ENCODE measurements around the gene DKKL1. TPM values are rescaled to one million over a fixed set of nuclear protein-coding genes. Genes with fewer than 3 reads are reported as not detected.
A peak's percentile ranks its signal among the peaks of the same experiment; 100 is the strongest.

Gene DKKL1
- polyA plus RNA-seq, 3 donors from 2014 or later = not detected

DNA sequence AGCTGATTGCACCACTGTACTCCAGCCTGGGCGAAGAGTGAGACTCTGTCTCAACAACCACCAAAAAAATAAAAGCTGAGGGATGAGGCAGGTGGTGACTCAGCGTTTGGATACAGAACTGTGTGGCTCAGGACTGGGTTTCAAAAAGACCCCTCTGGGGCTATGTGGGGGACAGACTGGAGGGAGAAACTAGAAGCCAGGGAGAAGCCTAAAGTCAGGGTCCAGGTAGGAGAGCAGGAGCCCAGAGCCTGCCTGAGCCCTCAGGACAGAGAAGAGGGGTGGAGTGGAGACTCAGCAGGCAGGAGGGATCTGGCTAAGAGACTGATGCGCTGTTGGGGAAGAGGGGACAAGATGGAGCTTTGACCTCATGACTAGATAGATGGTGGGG is 30.3 kb upstream of the DKKL1 start:
- Mint-ChIP-seq H3K27ac (peak overlapping the region; percentile 91 to 99 (median 96)), H3K4me3 (peak overlapping the region; percentile 86 to 100 (median 97)), H3K4me1 (peaks cover 71 to 87% of the 10 kb centered on the region in 2 donors), H3K36me3 (peaks cover 11 to 38% (median 20%) of the 10 kb centered on the region in 3 donors), H3K9me3 (no peaks in the 10 kb centered on the region), H3K27me3 (ENCODE audit: low read depth in 3 of 3) (peaks cover 3 to 8% (median 5%) of the 10 kb centered on the region in 3 donors)
- no peak for DNase-seq

DNA sequence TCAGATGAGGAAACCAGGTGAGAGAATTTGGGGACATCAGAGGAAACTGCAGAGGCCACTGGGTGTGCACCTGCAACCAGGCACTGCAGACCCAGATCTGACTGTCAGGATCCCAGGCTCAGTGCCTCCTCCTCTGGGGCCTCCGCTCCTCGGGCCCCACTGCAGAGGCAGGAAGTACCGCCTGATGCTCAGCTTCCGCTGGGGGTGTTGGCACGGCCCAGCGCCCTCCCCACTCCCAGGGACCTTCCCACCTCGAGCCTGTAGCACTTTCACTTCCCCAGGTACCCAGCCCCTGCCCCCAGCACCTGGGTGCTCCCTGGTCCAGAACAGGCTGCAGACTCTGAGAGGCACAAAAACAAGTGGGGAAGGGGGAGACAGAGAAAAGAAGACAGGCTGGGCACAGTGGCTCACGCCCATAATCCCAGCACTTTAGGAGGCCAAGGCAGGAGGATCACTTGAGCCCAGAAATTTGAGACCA is 29.8 kb upstream of the DKKL1 start:
- Mint-ChIP-seq H3K27ac (peak overlapping the region; percentile 91 to 99 (median 96)), H3K4me3 (peak overlapping the region; percentile 86 to 100 (median 97)), H3K36me3 (peaks cover 11 to 36% (median 16%) of the 10 kb centered on the region in 3 donors), H3K27me3 (ENCODE audit: low read depth in 3 of 3) (peaks cover 3 to 8% (median 5%) of the 10 kb centered on the region in 3 donors), H3K9me3 (no peaks in the 10 kb centered on the region), H3K4me1 (peaks cover 76 to 87% of the 10 kb centered on the region in 2 donors)
- DNase-seq = peak; percentile 49 to 59 (median 55)

DNA sequence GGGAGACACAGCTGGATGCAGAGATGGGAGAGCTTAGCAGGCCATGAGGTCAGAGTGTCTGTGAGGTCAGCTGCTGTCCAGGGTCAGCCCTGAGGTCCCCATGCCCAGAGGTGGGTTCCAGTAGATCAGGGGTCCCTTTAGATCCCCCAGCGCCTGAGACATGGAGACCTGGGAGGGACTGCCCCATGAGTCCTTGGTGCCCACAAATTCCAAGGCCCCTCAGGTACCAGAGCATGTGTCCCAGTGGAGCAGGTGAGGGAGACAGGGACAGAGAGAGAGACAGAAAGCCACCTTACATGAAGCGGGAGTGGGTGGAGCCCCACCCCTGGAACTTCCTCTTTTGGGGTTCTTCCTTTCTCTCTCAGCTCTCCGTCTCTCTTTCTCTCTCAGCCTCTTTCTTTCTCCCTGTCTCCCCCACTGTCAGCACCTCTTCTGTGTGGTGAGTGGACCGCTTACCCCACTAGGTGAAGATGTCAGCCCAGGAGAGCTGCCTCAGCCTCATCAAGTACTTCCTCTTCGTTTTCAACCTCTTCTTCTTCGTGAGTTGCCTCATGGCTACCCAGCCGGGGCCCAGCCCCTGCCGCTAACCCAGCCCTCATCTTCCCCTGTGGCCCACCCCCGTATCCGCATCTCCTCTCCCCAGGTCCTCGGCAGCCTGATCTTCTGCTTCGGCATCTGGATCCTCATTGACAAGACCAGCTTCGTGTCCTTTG is 28.4 kb upstream of the DKKL1 start, which contains the start of gene CD37:
TSS of gene CD37 (plus strand) at position 336 of the 713 bp plus-strand sequence. CDS start at position 471, 135 bp downstream.
- peaks cover 82 to 92% of the 10 kb centered on the region in 2 donors for H3K4me1 Mint-ChIP-seq
- peaks cover 6 to 31% (median 16%) of the 10 kb centered on the region in 3 donors for H3K36me3 Mint-ChIP-seq
- peak within 1 kb of the TSS; percentile 97 to 100 (median 100) for H3K4me3 Mint-ChIP-seq
- peak within 1 kb of the TSS; percentile 91 to 100 (median 99) for H3K27ac Mint-ChIP-seq
- H3K9me3 Mint-ChIP-seq = no peaks in the 10 kb centered on the region
- H3K27me3 Mint-ChIP-seq (ENCODE audit: low read depth in 3 of 3) = peaks cover 3 to 10% (median 5%) of the 10 kb centered on the region in 3 donors
- DNase-seq = peak; percentile 54 to 56 (median 55)

DNA sequence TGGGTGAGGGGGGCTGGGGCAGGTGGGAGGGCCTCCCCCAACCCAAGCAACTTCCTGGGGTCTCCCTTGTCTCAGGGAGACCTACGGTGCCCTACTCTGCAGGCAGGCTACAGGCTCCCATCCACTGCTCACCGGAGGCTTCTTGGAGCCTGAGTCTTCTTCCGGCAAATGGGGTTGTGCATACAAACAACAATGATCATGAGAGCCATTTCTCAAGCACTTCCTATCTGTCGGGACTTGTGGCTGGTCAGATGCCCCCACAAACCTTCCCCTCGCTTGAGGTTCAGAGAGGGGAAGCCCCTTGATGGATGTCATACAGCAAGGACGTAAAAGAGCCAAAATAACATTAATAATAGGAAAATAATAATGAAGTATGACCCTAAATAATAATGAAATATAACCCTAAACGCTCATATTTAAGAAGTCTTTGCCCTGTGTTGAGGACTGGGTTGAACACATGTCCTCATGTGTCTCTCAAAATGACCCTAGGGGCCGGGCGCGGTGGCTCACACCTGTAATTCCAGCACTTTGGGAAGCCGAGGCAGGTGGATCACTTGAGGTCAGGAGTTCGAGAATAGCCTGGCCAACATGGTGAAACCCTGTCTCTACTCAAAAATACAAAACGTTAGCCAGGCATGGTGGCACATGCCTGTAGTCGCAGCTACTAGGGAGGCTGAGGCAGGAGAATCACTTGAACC is 27.7 kb upstream of the DKKL1 start:
- peaks cover 4 to 33% (median 17%) of the 10 kb centered on the region in 3 donors for H3K36me3 Mint-ChIP-seq

DNA sequence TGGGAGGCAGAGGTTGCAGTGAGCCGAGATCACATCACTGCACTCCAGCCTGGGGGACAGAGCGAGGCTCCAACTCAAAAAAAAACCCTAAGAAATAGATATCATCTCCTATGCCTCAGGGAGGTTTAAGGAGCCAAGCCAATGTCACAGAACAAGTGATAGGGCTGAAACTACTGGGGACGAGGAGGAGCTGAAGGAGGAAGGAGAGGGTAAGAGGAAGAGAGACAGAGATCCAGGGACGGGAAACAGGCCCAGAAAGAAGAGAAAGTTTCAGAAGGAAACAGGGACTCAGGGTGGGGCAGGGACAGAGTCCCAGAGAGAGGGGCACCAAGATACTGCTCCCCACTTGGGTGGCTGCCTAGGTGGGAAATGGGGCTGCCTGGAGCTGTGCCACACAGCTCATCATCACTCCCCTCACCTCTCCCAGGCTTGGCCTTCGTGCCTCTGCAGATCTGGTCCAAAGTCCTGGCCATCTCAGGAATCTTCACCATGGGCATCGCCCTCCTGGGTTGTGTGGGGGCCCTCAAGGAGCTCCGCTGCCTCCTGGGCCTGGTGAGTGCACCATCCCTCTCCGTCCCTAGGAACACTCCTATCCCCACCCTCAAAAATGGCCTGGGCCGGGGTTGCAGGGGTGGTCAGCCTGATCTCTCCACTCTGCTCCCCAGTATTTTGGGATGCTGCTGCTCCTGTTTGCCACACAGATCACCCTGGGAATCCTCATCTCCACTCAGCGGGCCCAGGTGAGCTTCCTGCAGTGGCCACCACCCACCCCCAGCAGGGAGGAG is 27.0 kb upstream of the DKKL1 start:
- H3K27ac Mint-ChIP-seq = peak overlapping the region; percentile 71 to 100 (median 98)
- DNase-seq = no peak
- no peaks in the 10 kb centered on the region for H3K9me3 Mint-ChIP-seq

More for the DNA sequence above, 27.7 kb upstream of the DKKL1 start:
- Mint-ChIP-seq H3K9me3 (no peaks in the 10 kb centered on the region), H3K27ac (peak overlapping the region; percentile 91 to 100 (median 99)), H3K4me1 (peaks cover 87 to 95% of the 10 kb centered on the region in 2 donors), H3K4me3 (peak overlapping the region; percentile 97 to 100 (median 100)), H3K27me3 (ENCODE audit: low read depth in 3 of 3) (peaks cover 3 to 13% (median 8%) of the 10 kb centered on the region in 3 donors)
- peak; percentile 35 to 47 (median 45) for DNase-seq

DNA sequence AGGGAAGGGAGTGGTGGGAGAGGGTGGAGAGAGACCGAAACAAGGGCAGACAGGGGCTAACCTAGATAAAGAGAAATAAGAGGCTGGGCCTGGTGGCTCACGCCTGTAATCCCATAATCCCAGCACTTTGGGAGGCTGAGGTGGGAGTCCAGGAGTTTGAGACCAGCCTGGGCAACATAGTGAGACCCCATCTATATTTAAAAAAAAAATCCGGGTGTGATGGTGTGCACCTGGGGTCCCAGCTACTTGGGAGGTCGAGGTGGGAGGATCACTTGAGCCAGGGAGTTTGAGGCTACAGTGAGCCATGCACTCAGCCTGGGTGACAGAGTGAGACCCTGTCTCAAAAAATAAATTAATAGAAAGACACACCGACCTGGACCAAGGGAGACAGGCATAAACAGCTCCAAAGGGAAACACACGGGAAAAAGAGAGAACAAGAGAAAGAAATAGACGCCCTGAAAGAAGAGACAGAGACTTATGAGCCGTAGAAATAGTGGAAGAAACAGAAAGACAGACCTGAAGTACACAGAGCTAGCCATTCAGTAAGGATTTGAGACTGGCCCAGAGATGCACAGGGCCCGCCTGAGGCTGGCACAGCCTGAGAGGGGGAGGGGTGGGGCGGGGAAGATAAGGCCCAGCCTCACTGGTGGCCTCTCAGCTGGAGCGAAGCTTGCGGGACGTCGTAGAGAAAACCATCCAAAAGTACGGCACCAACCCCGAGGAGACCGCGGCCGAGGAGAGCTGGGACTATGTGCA is 26.2 kb upstream of the DKKL1 start:
- Mint-ChIP-seq H3K36me3 (peaks cover 4 to 24% (median 12%) of the 10 kb centered on the region in 3 donors), H3K27me3 (ENCODE audit: low read depth in 3 of 3) (peaks cover 3 to 13% (median 8%) of the 10 kb centered on the region in 3 donors), H3K4me3 (peak overlapping the region; percentile 50 to 100 (median 98)), H3K4me1 (peaks cover 83 to 86% of the 10 kb centered on the region in 2 donors), H3K9me3 (no peaks in the 10 kb centered on the region), H3K27ac (peak overlapping the region; percentile 68 to 99 (median 92))
- no peak for DNase-seq

More for the DNA sequence above, 27.0 kb upstream of the DKKL1 start:
- peaks cover 4 to 28% (median 13%) of the 10 kb centered on the region in 3 donors for H3K36me3 Mint-ChIP-seq
- H3K27me3 Mint-ChIP-seq (ENCODE audit: low read depth in 3 of 3) = peaks cover 3 to 13% (median 8%) of the 10 kb centered on the region in 3 donors
- peak overlapping the region; percentile 97 to 100 (median 100) for H3K4me3 Mint-ChIP-seq
- H3K4me1 Mint-ChIP-seq = peaks cover 90 to 91% of the 10 kb centered on the region in 2 donors

DNA sequence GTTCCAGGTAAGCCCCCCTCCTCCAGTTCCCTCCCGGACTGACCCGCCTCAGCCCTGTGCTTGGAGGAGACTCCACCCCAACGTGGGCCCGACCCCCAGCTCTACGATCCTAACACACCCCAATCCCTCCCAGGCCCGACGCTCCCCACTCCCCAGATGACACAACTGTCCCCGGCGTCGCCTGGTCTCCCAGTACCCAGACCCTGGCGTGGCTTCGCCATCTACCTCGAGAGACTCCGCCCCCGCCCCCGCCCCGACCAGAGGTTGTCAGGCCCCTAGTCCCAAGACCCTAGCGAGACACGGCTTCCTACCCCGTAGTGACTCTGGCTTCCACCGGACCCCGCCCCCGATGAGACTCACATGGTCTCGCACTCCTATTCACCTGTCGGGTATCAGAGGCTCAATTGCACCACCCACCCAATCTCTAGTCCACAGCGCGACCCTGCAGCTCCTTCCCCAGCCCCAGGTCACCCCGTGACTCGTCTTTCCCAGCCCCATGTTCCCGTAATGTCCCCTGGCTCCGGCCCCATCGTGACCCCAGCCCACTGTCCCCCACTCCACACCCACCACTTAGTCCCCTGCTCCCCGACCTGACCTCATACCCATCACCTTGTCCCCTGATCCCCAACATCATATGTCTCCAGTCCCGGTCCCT is 25.5 kb upstream of the DKKL1 start:
- H3K4me3 Mint-ChIP-seq = peak overlapping the region in 3 of 5 donors; percentile 20 to 35 (median 21)
- peaks cover 3 to 13% (median 8%) of the 10 kb centered on the region in 3 donors for H3K27me3 Mint-ChIP-seq (ENCODE audit: low read depth in 3 of 3)
- H3K27ac Mint-ChIP-seq = peak overlapping the region in 4 of 6 donors; percentile 35 to 71 (median 60)
- no peak for DNase-seq
- H3K9me3 Mint-ChIP-seq = no peaks in the 10 kb centered on the region
- peaks cover 83 to 86% of the 10 kb centered on the region in 2 donors for H3K4me1 Mint-ChIP-seq
- peaks cover 4 to 24% (median 17%) of the 10 kb centered on the region in 3 donors for H3K36me3 Mint-ChIP-seq

DNA sequence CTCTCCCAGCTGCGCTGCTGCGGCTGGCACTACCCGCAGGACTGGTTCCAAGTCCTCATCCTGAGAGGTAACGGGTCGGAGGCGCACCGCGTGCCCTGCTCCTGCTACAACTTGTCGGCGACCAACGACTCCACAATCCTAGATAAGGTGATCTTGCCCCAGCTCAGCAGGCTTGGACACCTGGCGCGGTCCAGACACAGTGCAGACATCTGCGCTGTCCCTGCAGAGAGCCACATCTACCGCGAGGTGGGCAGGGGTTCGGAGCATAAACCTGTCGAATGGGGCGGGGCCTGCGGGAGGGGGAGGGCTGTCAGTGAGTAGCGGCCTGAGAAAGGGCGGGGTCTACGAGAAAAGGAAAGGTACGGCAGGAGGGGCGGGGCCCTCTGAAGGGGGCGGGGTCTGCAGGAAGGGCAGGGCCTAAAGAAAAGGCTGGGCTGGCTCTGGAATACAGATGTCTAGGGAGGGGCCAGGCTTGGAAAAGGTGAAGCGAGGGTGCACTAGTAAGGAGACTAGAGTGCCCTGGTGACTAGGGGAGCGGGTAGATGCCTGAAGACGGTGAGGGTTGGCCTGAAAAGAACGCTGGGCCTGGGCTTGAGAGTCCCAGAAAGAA is 24.9 kb upstream of the DKKL1 start:
- Mint-ChIP-seq H3K36me3 (peaks cover 4 to 24% (median 17%) of the 10 kb centered on the region in 3 donors), H3K27ac (peak overlapping the region in 3 of 6 donors; percentile 16 to 71 (median 45)), H3K27me3 (ENCODE audit: low read depth in 3 of 3) (peaks cover 3 to 13% (median 8%) of the 10 kb centered on the region in 3 donors), H3K4me1 (peaks cover 77 to 83% of the 10 kb centered on the region in 2 donors), H3K9me3 (no peaks in the 10 kb centered on the region), H3K4me3 (peak overlapping the region in 2 of 5 donors; percentile 6 to 21)
- DNase-seq = no peak

DNA sequence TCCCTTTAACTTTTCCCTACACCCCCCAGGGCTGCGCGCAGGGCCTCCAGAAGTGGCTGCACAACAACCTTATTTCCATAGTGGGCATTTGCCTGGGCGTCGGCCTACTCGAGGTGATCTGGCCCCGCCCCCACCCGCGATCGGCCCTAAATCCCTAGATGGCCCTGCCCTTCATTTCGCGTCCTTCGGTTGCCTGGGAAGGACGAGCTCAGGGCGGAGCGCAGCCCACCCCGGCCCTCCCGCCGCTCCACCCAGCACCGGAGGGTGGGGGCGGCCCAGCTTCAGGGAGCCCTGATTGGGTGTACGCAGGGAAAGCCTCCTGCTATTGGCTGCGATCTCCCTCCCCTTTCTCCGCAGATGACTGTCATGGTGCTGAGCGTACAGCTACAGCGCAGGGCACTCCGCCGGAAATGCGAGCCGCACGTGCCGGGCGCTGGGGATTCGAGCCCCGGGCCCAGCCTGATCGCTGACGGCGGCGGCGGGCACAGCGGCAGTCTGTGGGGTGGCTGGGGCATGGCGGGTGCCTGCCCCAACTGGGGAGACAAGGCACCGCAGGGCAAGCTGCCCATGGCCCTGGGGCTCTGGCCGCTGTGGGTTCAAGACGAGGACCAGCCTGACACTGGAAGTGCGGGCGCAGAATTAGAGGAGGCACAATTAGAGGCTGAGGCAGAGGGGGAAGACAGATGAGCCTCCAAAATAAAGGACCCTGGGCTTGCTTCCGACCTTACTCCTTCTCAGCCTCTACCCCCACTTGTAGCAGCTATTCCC is 24.2 kb upstream of the DKKL1 start:
- Mint-ChIP-seq H3K4me1 (peaks cover 73 to 82% of the 10 kb centered on the region in 2 donors), H3K27ac (peak overlapping the region; percentile 70 to 98 (median 90)), H3K4me3 (peak overlapping the region in 4 of 5 donors; percentile 49 to 81 (median 62)), H3K9me3 (no peaks in the 10 kb centered on the region), H3K36me3 (peaks cover 4 to 24% (median 17%) of the 10 kb centered on the region in 3 donors), H3K27me3 (ENCODE audit: low read depth in 3 of 3) (peaks cover 3 to 8% (median 7%) of the 10 kb centered on the region in 3 donors)
- no peak for DNase-seq

DNA sequence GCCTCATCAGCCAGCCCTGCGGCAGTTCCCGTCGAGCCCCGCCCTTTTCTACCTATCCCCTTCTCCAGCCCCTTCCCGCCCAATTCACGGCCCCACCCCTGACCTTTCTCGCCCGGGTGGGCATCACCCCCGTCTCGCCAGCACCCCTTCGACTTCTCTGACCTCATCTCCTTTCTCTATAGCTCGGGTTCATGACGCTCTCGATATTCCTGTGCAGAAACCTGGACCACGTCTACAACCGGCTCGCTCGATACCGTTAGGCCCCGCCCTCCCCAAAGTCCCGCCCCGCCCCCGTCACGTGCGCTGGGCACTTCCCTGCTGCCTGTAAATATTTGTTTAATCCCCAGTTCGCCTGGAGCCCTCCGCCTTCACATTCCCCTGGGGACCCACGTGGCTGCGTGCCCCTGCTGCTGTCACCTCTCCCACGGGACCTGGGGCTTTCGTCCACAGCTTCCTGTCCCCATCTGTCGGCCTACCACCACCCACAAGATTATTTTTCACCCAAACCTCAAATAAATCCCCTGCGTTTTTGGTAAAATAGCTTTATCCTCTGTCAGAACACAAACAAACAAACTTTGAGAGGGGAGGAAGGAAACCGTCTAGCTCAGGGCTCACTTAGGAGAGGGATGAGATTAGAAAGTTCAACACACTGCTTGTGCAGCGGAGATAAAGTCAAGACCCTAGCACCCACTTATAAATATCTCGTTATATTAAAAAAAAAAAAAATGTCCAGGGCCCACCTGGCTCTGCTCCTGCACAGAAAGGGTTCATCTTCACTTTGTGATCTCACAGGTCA is 23.4 kb upstream of the DKKL1 start:
- Mint-ChIP-seq H3K27me3 (ENCODE audit: low read depth in 3 of 3) (peaks cover 3 to 7% (median 6%) of the 10 kb centered on the region in 3 donors), H3K27ac (peak overlapping the region; percentile 70 to 98 (median 90)), H3K4me3 (peak overlapping the region; percentile 49 to 81 (median 68)), H3K9me3 (no peaks in the 10 kb centered on the region), H3K4me1 (peaks cover 73 to 83% of the 10 kb centered on the region in 2 donors), H3K36me3 (peaks cover 4 to 29% (median 17%) of the 10 kb centered on the region in 3 donors)
- DNase-seq = peak; percentile 66 to 76 (median 73)
